HG03280 (cell line): ENCODE measurements around the gene CDH5.
"Not testable (repeated sequence)": the region's sequence is repeated elsewhere in the genome, so short reads cannot be mapped to it uniquely, and the experiment has no call there.

Experiments
- ATAC-seq: cut with Tn5 transposase; IDR thresholded peaks from one replicate; pipeline ENCODE4 v1.9.1; 2021; ENCODE audit warnings: mild to moderate bottlenecking, moderate library complexity; ENCODE audit not compliant: unreplicated experiment

Gene CDH5

DNA sequence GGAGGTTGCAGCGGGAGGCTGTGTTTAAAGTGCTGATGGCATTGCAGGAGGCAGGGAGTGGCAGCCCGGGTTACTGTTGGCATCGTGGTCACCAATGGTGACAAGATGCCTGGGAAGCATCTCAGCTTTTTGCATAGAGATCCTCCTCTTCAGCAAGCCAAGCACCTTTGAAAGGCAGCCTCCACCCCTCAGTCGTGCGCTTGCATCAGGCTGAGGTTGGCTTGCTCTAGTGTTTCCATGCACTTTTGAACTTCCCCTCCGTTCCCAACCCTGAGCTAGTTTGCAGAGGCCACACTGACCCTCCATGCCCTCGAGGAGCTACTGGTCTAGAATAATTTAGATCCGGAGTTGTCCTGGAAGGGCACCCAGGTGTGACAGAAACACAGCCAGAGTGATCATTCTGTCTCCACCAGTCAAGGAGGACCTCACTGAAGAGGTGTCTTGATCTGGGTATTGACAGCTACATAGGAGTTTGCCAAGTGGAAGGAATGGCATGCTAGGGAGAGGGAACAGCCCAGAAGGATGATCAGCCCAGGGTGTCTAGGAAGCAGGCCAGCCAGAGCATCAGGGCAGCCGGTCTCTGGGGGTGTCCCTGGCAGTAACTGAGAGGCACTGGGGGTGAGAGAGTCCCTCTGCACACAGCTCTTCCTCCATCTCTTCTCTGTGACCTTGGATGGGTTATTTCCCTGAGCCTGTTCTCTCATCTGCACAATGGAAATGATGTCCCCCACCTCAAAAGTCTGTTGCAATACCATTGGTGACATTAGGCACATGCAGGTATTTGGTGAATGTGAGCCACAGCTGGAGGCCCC lies 68.3 kb downstream of the CDH5 start:
- ATAC-seq, result no peak

DNA sequence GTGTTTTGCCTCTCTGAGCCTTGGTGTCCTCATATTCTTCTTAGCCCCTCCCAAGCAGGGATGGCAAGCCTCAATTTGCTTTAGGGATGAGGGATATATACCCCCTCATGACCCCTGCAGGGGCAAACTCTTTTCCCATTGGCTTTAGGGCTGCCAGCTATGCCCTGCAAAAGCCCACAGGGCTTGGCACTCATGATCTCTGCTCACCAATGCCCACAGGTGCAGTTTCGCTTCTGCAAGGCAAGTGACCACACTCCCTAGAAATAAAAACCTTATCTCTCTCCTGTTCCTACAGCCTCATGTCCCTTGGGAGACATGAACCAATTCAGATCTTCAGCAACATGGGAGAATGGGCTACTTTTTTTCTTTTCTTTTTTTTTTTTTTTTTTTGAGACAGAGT lies 69.4 kb downstream of the CDH5 start:
- no peak for ATAC-seq

DNA sequence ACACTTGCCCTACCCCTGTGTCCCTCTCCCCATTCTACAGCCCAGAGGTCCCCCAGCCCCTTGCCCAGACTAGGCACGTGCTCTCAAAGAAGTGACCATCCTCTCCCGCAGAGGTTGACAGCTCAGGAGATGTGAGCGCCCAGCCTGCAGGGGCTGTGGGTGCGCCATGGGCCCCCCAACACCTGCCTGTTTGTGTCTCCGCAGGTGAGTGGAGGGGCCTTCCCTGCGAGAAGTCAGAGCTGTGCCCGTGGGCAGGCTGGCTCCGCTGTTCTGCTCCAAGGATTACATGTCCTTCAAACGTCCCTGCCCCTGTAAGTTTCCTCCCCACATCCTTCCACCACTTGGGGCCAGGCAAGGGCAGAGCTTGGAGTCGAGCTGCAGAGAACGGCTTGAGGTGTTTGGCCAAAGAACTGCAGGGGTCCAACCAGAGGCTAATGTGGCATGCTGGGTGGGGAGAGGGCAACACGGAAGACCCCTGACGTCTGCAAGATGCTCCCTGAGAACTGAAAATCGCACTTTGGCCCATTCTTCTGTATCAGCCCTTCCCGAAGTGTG lies 71.0 kb downstream of the CDH5 start:
- ATAC-seq, result no peak

DNA sequence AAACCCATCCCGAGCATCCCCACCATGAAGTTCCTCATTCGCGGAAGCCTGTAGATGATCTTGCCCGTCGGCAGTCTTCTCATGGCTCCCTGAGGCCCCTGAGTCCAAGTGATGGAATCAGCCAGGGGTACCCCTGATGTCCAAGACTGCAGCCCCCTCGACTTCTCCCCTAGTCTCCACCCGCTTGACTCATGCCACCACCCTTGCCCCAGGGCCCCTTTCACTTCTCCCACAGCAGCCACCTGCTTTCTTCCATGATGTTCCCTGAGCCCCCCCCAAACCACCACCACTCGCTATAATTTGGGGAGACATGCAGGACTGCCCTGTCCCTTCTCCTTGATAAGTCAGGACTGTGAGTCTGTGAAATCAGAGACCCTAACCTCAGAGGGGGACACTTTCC lies 72.0 kb downstream of the CDH5 start:
- no peak for ATAC-seq

DNA sequence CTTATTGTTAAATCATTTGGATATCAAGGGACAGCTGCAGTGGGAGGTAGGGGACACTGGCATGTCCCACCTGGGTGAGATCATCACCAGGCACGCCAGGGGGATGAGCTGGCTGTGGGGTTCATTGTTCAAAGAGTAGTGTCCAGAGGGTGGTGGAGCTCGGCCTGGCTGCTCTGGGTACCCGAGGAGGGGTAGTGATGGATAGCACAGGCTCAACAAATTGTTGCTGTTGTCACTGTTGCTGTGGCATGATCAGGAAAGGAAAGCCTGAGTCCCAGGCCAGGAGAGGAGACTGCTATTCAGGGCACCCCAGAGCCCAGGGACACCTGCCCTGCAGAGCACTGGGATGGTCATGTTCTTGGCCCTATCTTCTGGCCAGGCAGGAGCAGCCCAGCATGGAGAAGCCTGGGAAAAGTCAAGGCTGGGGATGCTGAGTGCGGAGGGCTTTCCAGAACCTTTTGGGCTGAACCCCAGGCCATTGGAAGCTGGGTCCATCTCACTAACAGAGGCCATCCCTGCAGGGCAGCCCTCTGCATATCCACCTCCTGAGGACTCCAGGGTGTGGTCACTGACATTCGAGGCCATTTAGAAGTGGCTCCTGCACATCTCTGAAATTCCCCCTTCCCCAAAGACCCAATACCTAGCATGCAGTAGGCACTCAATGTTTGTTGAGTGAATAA lies 72.7 kb downstream of the CDH5 start:
- no peak for ATAC-seq

DNA sequence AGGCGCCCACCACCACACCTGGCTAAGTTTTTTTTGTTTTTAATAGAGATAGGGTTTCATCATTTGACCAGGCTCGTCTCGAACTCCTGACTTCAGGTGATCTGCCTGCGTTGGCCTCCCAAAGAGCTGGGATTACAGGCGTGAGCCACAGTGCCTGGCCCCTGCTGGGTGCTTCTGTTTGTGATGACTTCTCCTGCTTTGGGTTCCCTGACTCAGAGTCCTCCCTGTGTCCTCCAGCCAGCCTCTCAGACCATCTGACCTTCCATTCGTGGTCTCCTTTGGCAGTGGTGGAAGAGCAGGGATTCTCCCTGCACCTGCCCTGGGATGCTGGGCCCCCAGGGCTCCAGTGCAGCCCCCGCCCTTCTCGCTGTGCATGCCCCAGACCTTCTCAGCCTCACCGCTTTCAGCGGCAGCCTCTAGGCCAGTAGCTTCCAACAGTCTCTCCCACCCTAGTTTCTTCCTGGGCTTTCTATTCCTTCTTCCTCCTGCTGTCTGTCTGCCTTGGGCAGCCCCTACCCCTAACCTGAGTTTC lies 73.8 kb downstream of the CDH5 start:
- ATAC-seq, result no peak

DNA sequence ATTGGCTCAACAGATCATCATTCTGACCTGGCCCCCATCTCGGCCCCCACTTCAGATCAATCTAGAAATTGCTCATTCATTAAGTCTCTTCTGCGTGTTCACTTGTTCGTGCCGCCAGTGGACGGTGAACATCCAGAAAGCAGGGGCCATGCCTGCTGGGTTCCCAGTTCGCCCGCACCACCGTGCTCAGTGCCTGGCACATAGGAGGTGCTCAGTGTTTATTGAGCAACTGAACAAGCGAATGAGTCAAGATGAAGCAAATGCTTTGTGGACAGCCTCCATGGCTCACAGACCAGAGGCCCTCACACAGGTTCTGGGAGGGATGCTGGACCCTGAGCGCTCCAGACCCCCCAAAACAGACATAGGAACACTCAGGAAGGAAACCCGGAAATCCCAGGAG lies 74.5 kb downstream of the CDH5 start:
- ATAC-seq, result no peak

DNA sequence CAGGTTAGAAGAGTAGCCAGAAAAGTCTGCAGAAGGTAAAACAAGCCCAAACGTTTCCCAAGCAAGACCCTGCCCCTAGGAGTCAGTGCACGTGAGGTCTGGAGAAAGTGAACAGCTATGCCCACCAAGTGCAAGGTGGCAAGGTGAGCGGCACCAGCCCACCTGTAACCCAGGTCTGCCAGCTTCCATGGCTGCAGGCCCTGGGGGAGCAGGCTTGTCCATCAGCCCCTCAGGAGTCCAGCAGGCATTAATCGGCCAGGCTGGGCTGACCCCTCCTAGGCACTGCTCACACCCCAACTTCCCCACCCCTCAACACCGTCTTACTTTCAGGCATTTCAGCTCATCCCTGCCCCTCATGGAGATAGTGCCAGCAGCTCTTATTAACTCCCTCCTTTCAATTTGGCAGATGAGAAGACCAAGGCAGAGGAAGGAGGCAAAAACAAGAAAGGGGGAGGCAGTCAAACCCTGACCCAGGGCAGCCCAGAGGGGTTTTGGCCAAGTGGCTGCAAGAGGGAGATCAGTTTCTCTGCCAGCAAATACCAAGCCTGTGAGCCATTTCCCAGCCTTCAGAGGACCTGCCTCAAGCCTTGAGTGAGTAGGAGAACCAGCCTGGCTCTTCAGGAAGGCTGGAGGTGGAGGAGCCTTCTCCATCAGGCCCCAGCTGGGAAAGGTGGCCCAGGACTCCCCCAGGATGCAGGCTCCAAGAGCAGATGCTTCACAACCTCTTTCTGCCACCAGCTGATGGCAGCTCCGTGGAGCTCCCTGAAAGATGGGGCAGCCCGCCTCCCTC lies 75.3 kb downstream of the CDH5 start:
- no peak for ATAC-seq

DNA sequence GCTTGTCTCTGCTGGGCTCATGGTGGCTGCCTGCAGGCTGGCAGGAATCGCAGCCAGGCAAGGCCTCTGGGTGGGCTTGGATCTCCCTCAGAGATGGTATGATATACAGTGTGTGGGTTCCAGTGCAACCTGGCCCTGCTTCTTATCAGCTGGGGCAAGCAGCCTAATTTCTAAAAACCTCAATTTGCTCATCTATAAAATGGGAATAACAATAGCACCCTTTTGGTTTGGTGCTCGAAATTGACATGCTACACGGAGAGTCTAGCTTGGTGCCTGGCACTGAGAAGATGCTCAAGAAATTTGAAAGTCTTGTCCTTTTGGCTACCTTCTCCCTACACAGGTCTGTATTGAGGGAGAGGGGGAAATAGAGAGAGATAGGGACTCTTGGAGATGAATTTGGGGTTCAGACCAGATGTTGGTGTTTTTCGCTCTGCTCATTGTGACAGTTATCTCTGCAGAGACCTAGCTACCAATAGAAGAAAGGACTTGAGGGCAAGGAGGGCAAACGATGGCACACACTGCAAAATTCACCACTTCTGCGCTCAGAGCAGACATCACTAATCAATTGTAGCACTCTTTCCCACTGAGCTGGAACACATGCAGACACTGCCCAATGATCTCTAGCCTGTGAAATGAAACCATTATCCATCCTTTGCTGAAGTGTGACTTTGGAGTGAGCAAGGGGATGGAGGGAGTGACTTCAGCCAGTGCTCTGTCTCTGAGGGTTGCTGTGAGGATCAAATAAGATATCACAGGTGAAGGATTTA lies 76.2 kb downstream of the CDH5 start:
- ATAC-seq, result no peak

DNA sequence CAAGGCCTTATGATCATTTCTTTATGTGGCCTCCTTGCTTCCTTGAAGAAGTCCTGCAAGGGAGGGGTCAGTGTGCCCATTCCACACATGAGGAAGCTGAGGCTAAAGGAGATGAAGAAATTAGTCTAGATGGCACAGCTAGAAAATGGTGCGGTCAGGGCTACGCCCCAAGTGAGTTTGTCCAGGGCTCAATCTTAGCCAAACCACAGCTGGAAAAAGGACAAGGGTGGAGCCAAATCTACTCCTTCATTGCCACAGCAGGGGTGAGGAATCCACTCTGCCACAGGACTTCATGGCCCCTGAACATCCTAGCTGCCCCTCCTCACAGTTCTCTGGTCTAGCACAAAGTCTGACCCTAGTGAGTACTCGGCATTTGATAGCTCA lies 76.8 kb downstream of the CDH5 start:
- no peak for ATAC-seq

DNA sequence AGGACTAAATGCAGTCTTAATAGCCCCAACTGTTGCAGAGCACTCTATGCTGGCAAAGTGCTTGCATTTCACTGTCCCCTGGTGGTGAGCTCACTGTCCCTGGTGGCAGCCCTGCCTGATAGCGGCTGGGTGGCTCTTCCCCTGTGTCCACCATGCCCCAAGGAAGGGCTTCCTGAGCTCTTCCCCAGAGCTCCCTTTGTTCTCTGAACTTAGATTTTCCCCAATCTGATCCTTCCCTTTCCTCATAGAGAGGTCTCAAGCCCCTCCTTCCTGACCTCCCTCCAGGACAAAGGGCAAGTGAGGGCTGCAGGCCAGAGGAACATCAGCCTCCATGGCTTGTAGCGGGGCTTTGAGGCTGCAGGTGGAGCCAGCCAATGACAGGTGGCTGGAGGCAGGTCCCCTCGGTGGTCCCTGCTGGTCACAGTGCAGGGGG lies 77.6 kb downstream of the CDH5 start:
- ATAC-seq, result no peak

DNA sequence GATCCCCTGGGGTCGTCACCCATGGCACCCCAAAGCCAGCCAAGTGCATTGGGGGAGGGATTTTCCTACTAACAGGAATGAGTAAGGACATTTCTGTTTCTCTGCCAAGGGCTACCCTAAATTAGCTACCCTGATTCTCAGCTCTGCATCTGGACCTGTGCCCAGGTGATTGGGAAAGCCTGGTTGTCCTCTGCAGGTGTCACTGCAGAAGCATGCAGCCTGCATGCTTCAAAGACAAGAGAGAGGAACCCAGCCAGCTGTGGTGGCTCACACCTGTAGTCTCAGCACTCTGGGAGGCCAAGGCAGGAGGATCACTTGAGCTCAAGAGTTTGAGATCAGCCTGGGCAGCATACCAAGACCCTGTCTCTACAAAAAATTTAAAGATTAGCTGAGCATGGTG lies 80.2 kb downstream of the CDH5 start:
- no peak for ATAC-seq

DNA sequence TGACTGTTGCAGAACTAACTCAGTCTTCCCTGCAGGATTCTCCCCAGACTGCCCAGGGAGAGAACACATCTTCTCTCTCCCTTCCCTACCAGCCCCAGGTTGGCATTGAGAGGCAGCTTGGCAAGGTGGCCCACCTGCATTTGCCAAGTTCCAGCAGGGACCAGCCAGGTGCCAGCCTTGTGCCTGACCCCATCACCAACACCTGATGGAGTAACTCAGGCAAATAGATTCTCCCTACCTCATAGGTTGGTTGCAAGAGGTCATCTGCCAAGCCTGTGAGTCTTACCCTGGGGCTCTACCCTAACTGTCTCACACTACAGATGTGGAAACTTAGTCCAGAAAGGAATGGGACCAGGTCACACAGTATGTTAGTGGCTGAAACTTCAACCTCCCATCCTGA lies 81.0 kb downstream of the CDH5 start:
- ATAC-seq, result no peak

DNA sequence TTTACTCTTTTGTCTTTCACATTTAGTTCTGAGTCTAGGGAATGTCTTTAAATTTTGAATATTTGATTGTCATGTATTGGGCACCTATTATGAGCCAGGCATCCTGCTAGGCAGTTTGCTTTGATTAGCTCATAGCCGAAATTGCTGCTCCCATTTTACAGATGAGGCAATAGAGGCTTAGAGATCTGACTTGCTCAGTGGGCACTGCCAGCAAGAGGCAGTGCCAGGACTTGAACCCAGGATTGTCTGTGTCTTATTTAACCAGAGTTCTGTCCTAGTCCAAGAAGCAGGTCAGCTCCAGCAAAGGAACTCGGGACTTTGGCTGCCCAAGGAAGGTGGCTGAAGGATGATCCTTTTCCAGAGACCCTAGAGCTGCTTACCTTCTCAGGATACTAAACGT lies 85.1 kb downstream of the CDH5 start:
- ATAC-seq, result no peak

DNA sequence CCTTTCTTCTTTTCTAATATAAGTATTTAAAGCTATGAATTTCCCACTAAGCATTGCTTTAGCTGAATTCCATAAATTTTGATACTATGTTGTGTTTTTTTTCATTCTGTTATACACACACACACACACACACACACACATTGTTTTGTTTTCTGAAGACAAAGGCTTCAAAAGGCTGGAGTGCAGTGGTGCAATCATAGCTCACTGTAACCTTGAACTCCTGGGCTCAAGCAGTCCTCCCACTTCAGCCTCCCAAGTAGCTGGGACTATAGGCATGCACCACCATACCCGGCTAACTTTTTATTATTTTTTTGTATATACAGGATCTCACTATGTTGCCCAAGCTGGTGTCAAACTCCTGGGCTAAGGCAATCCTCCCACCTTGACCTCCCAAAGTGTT lies 86.7 kb downstream of the CDH5 start:
- not testable (repeated sequence) for ATAC-seq
